Measurements from ENCODE around the gene MRPL49.
A peak's percentile ranks its signal among the peaks of the same experiment; 100 is the strongest.

- peak; percentile 86; the same call in 1 of the 2 replicates for TF ChIP-seq GLI4 (tag by site-specific recombination; IDR thresholded peaks at IDR 0.05)
- no peak for TF ChIP-seq MYNN (tag by site-specific recombination; IDR thresholded peaks at IDR 0.05; ENCODE audit: borderline replicate concordance)
Measured at GRCh38 chr11:65117206-65118096, 4.7 kb upstream of the MRPL49 start, which contains the start of gene ZNHIT2.

Measured in HEK293 (cell line).